Keratinocyte (primary cell): ENCODE data around the gene B4GAT1. TPM values are rescaled to one million over a fixed set of nuclear protein-coding genes. Genes with fewer than 3 reads are reported as not detected.

Experiments used
- DNase-seq: peaks from one replicate; pipeline ENCODE4 v3.0.0-alpha.2; 2011; ENCODE audit warnings: low read depth, missing footprints, low spot score
- FAIRE-seq: peaks from 2 replicates; lab custom pipeline; 2011; peaks lifted over from hg19 to GRCh38; lab: Jason Lieb, UNC
- H2AFZ ChIP-seq: 2 replicates; pipeline ENCODE4 v1.6.0; 2012; ENCODE audit warnings: low read length, control low read depth, inconsistent platforms; ENCODE audit not compliant: control insufficient read depth
- H3K27ac ChIP-seq: 2 replicates; pipeline ENCODE4 v1.5.1; 2011; ENCODE audit warnings: low read length; ENCODE audit not compliant: control insufficient read depth, insufficient read depth
- H3K27me3 ChIP-seq: 3 replicates; pipeline ENCODE4 v1.6.0; 2011; ENCODE audit warnings: low read length; ENCODE audit not compliant: control insufficient read depth, insufficient read depth; ENCODE audit errors: extremely low read depth
- H3K36me3 ChIP-seq, 2 experiments: 2 replicates in 1 of 2; 3 replicates in 1 of 2; pipeline ENCODE4 v1.5.1; 2011; ENCODE audit warnings: low read length in 2 of 2, mild to moderate bottlenecking in 1 of 2; ENCODE audit not compliant: control insufficient read depth in 2 of 2, insufficient read depth in 2 of 2; ENCODE audit errors: extremely low read depth in 1 of 2
- H3K4me1 ChIP-seq: 3 replicates; pipeline ENCODE4 v1.5.1; 2011; ENCODE audit warnings: low read length; ENCODE audit not compliant: control insufficient read depth, insufficient read depth; ENCODE audit errors: extremely low read depth
- H3K4me2 ChIP-seq: 3 replicates; pipeline ENCODE4 v1.6.0; 2011; ENCODE audit warnings: low read depth, low read length; ENCODE audit not compliant: control insufficient read depth, insufficient read depth; ENCODE audit errors: extremely low read depth
- H3K4me3 ChIP-seq, 3 experiments: fragments of 200-600 bp in 1 of 3; sonication (generic) in 1 of 3; 2 replicates in 2 of 3; 3 replicates in 1 of 3; pipeline ENCODE4 v1.5.1; 2011 to 2016; ENCODE audit warnings: low read length in 3 of 3, mild to moderate bottlenecking in 3 of 3, control low read depth in 2 of 3, inconsistent platforms in 1 of 3, low read depth in 1 of 3, mixed read lengths in 1 of 3, mixed run types in 1 of 3, moderate library complexity in 1 of 3; ENCODE audit not compliant: control insufficient read depth in 2 of 3, insufficient read depth in 2 of 3; ENCODE audit errors: extremely low read depth in 1 of 3
- H3K79me2 ChIP-seq: 2 replicates; pipeline ENCODE4 v1.6.0; 2012; ENCODE audit warnings: low read length; ENCODE audit not compliant: control insufficient read depth, insufficient read depth
- H3K9ac ChIP-seq: 3 replicates; pipeline ENCODE4 v1.6.0; 2011; ENCODE audit warnings: low read length; ENCODE audit not compliant: control insufficient read depth, insufficient read depth; ENCODE audit errors: extremely low read depth
- H3K9me1 ChIP-seq: 3 replicates; pipeline ENCODE4 v1.6.0; 2011; ENCODE audit warnings: low read length; ENCODE audit not compliant: control insufficient read depth, insufficient read depth; ENCODE audit errors: extremely low read depth
- H3K9me3 ChIP-seq: 2 replicates; pipeline ENCODE4 v1.5.1; 2012; ENCODE audit warnings: low read depth, low read length; ENCODE audit not compliant: control insufficient read depth
- H4K20me1 ChIP-seq: 3 replicates; pipeline ENCODE4 v1.6.0; 2011; ENCODE audit warnings: low read length; ENCODE audit not compliant: control insufficient read depth, insufficient read depth; ENCODE audit errors: extremely low read depth
- CTCF ChIP-seq, 3 experiments: IDR thresholded peaks in 1 of 3; conservative IDR thresholded peaks in 1 of 3; optimal IDR thresholded peaks in 1 of 3; 2 replicates in 2 of 3; 3 replicates in 1 of 3; pipeline versions ENCODE3 to v1.5.1; 2011; ENCODE audit warnings: low read length in 3 of 3, mild to moderate bottlenecking in 3 of 3, moderate library complexity in 2 of 3, control low read depth in 1 of 3, inconsistent platforms in 1 of 3; ENCODE audit not compliant: insufficient read depth in 2 of 3; ENCODE audit errors: extremely low read depth in 1 of 3
- EZH2 ChIP-seq: IDR thresholded peaks from one replicate; pipeline ENCODE4 v1.6.1; 2012; ENCODE audit warnings: inconsistent platforms, mild to moderate bottlenecking, low read length, moderate library complexity
- dilution Hi-C: fragments of 300-500 bp; cut with MboI; formaldehyde crosslinking; loops from one replicate; pipeline ENCODE4 v1.7.0; 2020; ENCODE audit warnings: low sequenced_read_pairs; ENCODE audit not compliant: extremely low pct_ligation_motif_present
- polyA plus RNA-seq, 5 experiments: library from polyadenylated mRNA; depleted of rRNA in 3 of 5; stranded (reverse) in 3 of 5; stranded (forward) in 1 of 5; unstranded in 1 of 5; fragments of >200 nt; gene quantifications; 1 replicate in 1 of 5; 2 replicates in 3 of 5; 3 replicates in 1 of 5; pipeline versions ENCODE4 v1.2.1 to v1.2.3, GENCODE V29; 2011 to 2012; ENCODE audit warnings: missing spikeins in 2 of 5, low read depth in 1 of 5, low replicate concordance in 1 of 5

The B4GAT1 gene
- polyA plus RNA-seq, 1 donor (not counting 4 experiments of a cell fraction or from before 2014, with no cell fraction given): 5.2 TPM

GRCh38 chr11:66327171-66328030 is 20.0 kb downstream of the B4GAT1 start:
- peaks cover 37% of the 10 kb centered on the region for H3K4me1 ChIP-seq
- no peaks in the 10 kb centered on the region for H3K27me3 ChIP-seq
- no peaks in the 10 kb centered on the region for H4K20me1 ChIP-seq
- peaks cover 10 to 12% of the 10 kb centered on the region in 2 experiments for H3K36me3 ChIP-seq
- peak overlapping the region; percentile 65 for H3K27ac ChIP-seq
- H3K79me2 ChIP-seq: no peaks in the 10 kb centered on the region
- H3K4me2 ChIP-seq: peak overlapping the region; percentile 61
- no peak overlapping the region for H3K4me3 ChIP-seq
- dilution Hi-C loops: no loop called here
- DNase-seq (no peak), FAIRE-seq (peak; percentile 80)
- H2AFZ ChIP-seq: peak overlapping the region; percentile 80
- peak overlapping the region; percentile 58 for H3K9ac ChIP-seq
- no peaks in the 10 kb centered on the region for H3K9me3 ChIP-seq
- H3K9me1 ChIP-seq: no peaks in the 10 kb centered on the region
- TF ChIP-seq CTCF (optimal IDR thresholded peaks at IDR 0.05 in 1 of 3, IDR thresholded peaks at IDR 0.05 in 1 of 3, conservative IDR thresholded peaks at IDR 0.05 in 1 of 3; ENCODE audit: extremely low read depth in 1 of 3, insufficient read depth in 2 of 3, low read length in 3 of 3): no peak
- no peak for TF ChIP-seq EZH2

- no peak for DNase-seq
- no peak for FAIRE-seq
- no peaks in the 10 kb centered on the region for H3K79me2 ChIP-seq
- H3K27ac ChIP-seq: no peak overlapping the region
- no peaks in the 10 kb centered on the region for H3K27me3 ChIP-seq
- H3K4me2 ChIP-seq: peak overlapping the region; percentile 61
- peaks cover 1 to 4% of the 10 kb centered on the region in 2 experiments for H3K36me3 ChIP-seq
- no peak overlapping the region for H3K9ac ChIP-seq
- dilution Hi-C loops: no loop called here
- H3K9me1 ChIP-seq: no peaks in the 10 kb centered on the region
- TF ChIP-seq EZH2 (no peak), CTCF (optimal IDR thresholded peaks at IDR 0.05 in 1 of 3, IDR thresholded peaks at IDR 0.05 in 1 of 3, conservative IDR thresholded peaks at IDR 0.05 in 1 of 3; ENCODE audit: extremely low read depth in 1 of 3, insufficient read depth in 2 of 3, low read length in 3 of 3) (no peak)
- no peaks in the 10 kb centered on the region for H3K9me3 ChIP-seq
- H4K20me1 ChIP-seq: no peaks in the 10 kb centered on the region
- no peak overlapping the region for H2AFZ ChIP-seq
- H3K4me1 ChIP-seq: peaks cover 37% of the 10 kb centered on the region
- no peak overlapping the region for H3K4me3 ChIP-seq
These were observed 20.9 kb downstream of the B4GAT1 start for GRCh38 chr11:66326261-66327111.
